HepG2 (cell line): ENCODE data around the gene CHID1. TPM values are rescaled to one million over a fixed set of nuclear protein-coding genes. Genes with fewer than 3 reads are reported as not detected.

Experiments
- FOXA1 ChIP-seq, 2 experiments: fragments of 450-650 bp in 1 of 2; sonication (generic) in 1 of 2; formaldehyde crosslinking in 1 of 2; IDR thresholded peaks; 2 replicates each; pipeline versions ENCODE4 v1.4.0 to v1.6.1; 2016 to 2020; ENCODE audit warnings: missing genetic modification reagents in 1 of 2
- KDM1A ChIP-seq: IDR thresholded peaks from 2 replicates; pipeline ENCODE4 v1.6.1; 2016; ENCODE audit warnings: missing compliant biosample characterization
- MEF2D ChIP-seq: sonication (generic); formaldehyde crosslinking; IDR thresholded peaks from 2 replicates; pipeline ENCODE4 v1.5.1; 2020; ENCODE audit warnings: mild to moderate bottlenecking, missing genetic modification reagents
- NR2F6 ChIP-seq, 2 experiments: IDR thresholded peaks; 2 replicates each; pipeline ENCODE4 v1.6.1; 2016; ENCODE audit warnings: antibody characterized with exemption in 1 of 2, mild to moderate bottlenecking in 1 of 2
- PRMT3 ChIP-seq: sonication (generic); formaldehyde crosslinking; IDR thresholded peaks from 2 replicates; pipeline ENCODE4 v1.8.1; 2022; ENCODE audit warnings: low read depth, mild to moderate bottlenecking, moderate library complexity, missing genetic modification reagents, borderline replicate concordance
- RXRB ChIP-seq: IDR thresholded peaks from 2 replicates; pipeline ENCODE4 v1.6.1; 2016; ENCODE audit warnings: borderline replicate concordance, missing genetic modification reagents, missing compliant biosample characterization
- SP4 ChIP-seq: sonication (generic); formaldehyde crosslinking; IDR thresholded peaks from 2 replicates; pipeline ENCODE4 v1.8.1; 2023; ENCODE audit warnings: mild to moderate bottlenecking, missing genetic modification reagents
- TBP ChIP-seq: sonication (generic); formaldehyde crosslinking; IDR thresholded peaks from 2 replicates; pipeline ENCODE4 v1.5.0; 2020; ENCODE audit warnings: missing genetic modification reagents
- YEATS2 ChIP-seq: sonication (generic); formaldehyde crosslinking; IDR thresholded peaks from 2 replicates; pipeline ENCODE4 v1.4.0; 2020; ENCODE audit warnings: missing genetic modification reagents, borderline replicate concordance
- ZNF101 ChIP-seq: sonication (generic); formaldehyde crosslinking; IDR thresholded peaks from 2 replicates; pipeline ENCODE4 v1.4.0; 2020; ENCODE audit warnings: mild to moderate bottlenecking, low read depth, missing genetic modification reagents, borderline replicate concordance
- ZNF367 ChIP-seq: sonication (generic); formaldehyde crosslinking; IDR thresholded peaks from 2 replicates; pipeline ENCODE4 v1.4.0; 2020; ENCODE audit warnings: missing genetic modification reagents, borderline replicate concordance
- ZNF446 ChIP-seq: sonication (generic); formaldehyde crosslinking; IDR thresholded peaks from 2 replicates; pipeline ENCODE4 v1.5.0; 2020; ENCODE audit warnings: mild to moderate bottlenecking, missing genetic modification reagents
- ZNF747 ChIP-seq: sonication (generic); formaldehyde crosslinking; IDR thresholded peaks from 2 replicates; pipeline ENCODE4 v1.8.1; 2023; ENCODE audit warnings: missing genetic modification reagents, mild to moderate bottlenecking, borderline replicate concordance
- polyA plus RNA-seq, 8 experiments: library from polyadenylated mRNA; depleted of rRNA in 3 of 8; stranded (reverse) in 7 of 8; unstranded in 1 of 8; fragments of >200 nt; fragmentation: Illumina TruSeq in 4 of 8; extraction: Trizol in 4 of 8; gene quantifications; 2 replicates each; pipeline versions ENCODE4 v1.2.1 to v1.2.3, GENCODE V29; 2011 to 2016; ENCODE audit warnings: low read depth in 4 of 8, missing spikeins in 1 of 8, mixed read lengths in 1 of 8; ENCODE audit not compliant: insufficient read depth in 1 of 8
- total RNA-seq, 5 experiments: library from RNA; depleted of rRNA; stranded (reverse); fragments of >200 nt; fragmentation: Illumina TruSeq; extraction: Trizol; gene quantifications; 2 replicates each; pipeline ENCODE4 v1.2.3, GENCODE V29; 2016; ENCODE audit warnings: low read depth in 1 of 5
- TF ChIP-seq, protein P1 (sequence below): sonication (generic); formaldehyde crosslinking; IDR thresholded peaks from 2 replicates; pipeline ENCODE4 v1.8.1; 2022; ENCODE audit warnings: low read depth, mild to moderate bottlenecking, missing genetic modification reagents
- TF ChIP-seq, protein P2 (sequence below): sonication (generic); formaldehyde crosslinking; IDR thresholded peaks from 2 replicates; pipeline ENCODE4 v1.4.0; 2020; ENCODE audit warnings: mild to moderate bottlenecking, missing genetic modification reagents
- TF ChIP-seq, protein P3 (sequence below): sonication (generic); formaldehyde crosslinking; IDR thresholded peaks from 2 replicates; pipeline ENCODE4 v1.4.0; 2020; ENCODE audit warnings: missing genetic modification reagents
- TF ChIP-seq, protein P4 (sequence below): sonication (generic); IDR thresholded peaks from 2 replicates; pipeline ENCODE4 v1.6.1; 2016; ENCODE audit warnings: low read depth, borderline replicate concordance
- TF ChIP-seq, protein P5 (sequence below): sonication (generic); formaldehyde crosslinking; IDR thresholded peaks from 2 replicates; pipeline ENCODE4 v1.5.0; 2020; ENCODE audit warnings: missing genetic modification reagents
- TF ChIP-seq, protein P6 (sequence below): sonication (generic); formaldehyde crosslinking; conservative IDR thresholded peaks from 2 replicates; pipeline ENCODE4 v1.4.0; 2020; ENCODE audit warnings: missing genetic modification reagents

Gene CHID1
- total and polyA plus RNA-seq, 2 of the 13 experiments (the other 11 are each of a cell fraction or from before 2014, with no cell fraction given), result 65.1 to 93.6 TPM

DNA sequence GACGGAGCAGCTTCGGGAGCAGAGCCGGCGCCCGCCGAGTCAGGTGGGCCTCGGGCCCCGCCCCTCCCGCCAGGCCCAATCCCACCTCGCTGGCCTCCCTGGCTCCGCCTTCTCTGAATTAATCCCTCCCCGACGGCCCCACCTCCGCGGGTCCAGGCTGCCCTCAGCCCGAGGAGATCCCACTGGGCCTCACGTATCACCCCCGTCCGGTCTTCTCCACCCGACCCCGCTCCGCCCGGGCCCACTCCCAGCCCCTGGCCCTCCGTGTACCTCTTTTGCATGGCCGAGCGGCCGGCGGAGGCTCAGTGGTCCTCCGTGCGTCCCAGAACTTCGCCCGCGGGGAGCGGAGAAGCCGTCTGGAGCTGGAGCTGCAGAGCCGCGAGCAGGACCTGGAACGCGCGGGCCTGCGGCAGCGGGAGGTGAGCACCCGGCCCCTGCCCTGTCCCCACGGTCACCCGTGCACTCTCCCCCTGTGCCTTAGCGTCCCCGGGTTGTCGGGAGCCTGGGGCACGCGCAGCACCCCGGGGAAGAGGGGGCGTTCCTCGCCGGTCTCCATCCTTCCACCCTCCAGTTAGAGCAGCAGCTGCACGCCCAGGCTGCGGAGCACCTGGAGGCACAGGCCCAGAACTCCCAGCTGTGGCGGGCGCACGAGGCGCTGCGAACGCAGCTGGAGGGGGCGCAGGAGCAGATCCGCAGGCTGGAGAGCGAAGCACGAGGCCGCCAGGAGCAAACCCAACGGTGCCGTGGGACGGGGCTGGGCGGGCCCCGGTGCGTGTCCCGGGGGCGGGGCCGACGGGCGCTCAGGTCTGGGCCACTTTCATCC is 80.1 kb downstream of the CHID1 start (continued):
- no peak for TF ChIP-seq FOXA1 (IDR thresholded peaks at IDR 0.05)
- TF ChIP-seq FOXA1 (CRISPR knock-in tag; IDR thresholded peaks at IDR 0.05), result 0 out of 2 replicates have a peak, but pooled peaks have one; percentile 2
- no peak for TF ChIP-seq YEATS2
- no peak for TF ChIP-seq NR2F6 (IDR thresholded peaks at IDR 0.05)
- TF ChIP-seq NR2F6 (CRISPR knock-in tag; IDR thresholded peaks at IDR 0.05), result no peak
- peak; percentile 58; the same call in 1 of the 2 replicates for TF ChIP-seq ZNF747 (CRISPR knock-in tag)
- TF ChIP-seq ZNF446, result no peak
- no peak for TF ChIP-seq PRMT3 (CRISPR knock-in tag)
- TF ChIP-seq RXRB, result peak; percentile 22; the same call in 1 of the 2 replicates
- TF ChIP-seq KDM1A, result no peak
- 0 out of 2 replicates have a peak, but pooled peaks have one; percentile 28 for TF ChIP-seq MEF2D (CRISPR knock-in tag)
- TF ChIP-seq, protein P1, sequence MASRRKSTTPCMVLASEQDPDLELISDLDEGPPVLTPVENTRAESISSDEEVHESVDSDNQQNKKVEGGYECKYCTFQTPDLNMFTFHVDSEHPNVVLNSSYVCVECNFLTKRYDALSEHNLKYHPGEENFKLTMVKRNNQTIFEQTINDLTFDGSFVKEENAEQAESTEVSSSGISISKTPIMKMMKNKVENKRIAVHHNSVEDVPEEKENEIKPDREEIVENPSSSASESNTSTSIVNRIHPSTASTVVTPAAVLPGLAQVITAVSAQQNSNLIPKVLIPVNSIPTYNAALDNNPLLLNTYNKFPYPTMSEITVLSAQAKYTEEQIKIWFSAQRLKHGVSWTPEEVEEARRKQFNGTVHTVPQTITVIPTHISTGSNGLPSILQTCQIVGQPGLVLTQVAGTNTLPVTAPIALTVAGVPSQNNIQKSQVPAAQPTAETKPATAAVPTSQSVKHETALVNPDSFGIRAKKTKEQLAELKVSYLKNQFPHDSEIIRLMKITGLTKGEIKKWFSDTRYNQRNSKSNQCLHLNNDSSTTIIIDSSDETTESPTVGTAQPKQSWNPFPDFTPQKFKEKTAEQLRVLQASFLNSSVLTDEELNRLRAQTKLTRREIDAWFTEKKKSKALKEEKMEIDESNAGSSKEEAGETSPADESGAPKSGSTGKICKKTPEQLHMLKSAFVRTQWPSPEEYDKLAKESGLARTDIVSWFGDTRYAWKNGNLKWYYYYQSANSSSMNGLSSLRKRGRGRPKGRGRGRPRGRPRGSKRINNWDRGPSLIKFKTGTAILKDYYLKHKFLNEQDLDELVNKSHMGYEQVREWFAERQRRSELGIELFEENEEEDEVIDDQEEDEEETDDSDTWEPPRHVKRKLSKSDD, result no peak
- TF ChIP-seq, protein P2, sequence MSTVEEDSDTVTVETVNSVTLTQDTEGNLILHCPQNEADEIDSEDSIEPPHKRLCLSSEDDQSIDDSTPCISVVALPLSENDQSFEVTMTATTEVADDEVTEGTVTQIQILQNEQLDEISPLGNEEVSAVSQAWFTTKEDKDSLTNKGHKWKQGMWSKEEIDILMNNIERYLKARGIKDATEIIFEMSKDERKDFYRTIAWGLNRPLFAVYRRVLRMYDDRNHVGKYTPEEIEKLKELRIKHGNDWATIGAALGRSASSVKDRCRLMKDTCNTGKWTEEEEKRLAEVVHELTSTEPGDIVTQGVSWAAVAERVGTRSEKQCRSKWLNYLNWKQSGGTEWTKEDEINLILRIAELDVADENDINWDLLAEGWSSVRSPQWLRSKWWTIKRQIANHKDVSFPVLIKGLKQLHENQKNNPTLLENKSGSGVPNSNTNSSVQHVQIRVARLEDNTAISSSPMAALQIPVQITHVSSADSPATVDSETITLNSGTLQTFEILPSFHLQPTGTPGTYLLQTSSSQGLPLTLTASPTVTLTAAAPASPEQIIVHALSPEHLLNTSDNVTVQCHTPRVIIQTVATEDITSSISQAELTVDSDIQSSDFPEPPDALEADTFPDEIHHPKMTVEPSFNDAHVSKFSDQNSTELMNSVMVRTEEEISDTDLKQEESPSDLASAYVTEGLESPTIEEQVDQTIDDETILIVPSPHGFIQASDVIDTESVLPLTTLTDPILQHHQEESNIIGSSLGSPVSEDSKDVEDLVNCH, result no peak
- TF ChIP-seq TBP (CRISPR knock-in tag), result no peak
- TF ChIP-seq SP4 (CRISPR knock-in tag), result peak; percentile 56; the same call in 1 of the 2 replicates
- TF ChIP-seq ZNF101 (CRISPR knock-in tag), result no peak
- no peak for TF ChIP-seq ZNF367 (CRISPR knock-in tag)
- TF ChIP-seq, protein P3, sequence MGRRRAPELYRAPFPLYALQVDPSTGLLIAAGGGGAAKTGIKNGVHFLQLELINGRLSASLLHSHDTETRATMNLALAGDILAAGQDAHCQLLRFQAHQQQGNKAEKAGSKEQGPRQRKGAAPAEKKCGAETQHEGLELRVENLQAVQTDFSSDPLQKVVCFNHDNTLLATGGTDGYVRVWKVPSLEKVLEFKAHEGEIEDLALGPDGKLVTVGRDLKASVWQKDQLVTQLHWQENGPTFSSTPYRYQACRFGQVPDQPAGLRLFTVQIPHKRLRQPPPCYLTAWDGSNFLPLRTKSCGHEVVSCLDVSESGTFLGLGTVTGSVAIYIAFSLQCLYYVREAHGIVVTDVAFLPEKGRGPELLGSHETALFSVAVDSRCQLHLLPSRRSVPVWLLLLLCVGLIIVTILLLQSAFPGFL (CRISPR knock-in tag), result no peak
- TF ChIP-seq, protein P4, sequence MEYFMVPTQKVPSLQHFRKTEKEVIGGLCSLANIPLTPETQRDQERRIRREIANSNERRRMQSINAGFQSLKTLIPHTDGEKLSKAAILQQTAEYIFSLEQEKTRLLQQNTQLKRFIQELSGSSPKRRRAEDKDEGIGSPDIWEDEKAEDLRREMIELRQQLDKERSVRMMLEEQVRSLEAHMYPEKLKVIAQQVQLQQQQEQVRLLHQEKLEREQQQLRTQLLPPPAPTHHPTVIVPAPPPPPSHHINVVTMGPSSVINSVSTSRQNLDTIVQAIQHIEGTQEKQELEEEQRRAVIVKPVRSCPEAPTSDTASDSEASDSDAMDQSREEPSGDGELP, result peak; percentile 56; the same call in 1 of the 2 replicates
- TF ChIP-seq, protein P5, sequence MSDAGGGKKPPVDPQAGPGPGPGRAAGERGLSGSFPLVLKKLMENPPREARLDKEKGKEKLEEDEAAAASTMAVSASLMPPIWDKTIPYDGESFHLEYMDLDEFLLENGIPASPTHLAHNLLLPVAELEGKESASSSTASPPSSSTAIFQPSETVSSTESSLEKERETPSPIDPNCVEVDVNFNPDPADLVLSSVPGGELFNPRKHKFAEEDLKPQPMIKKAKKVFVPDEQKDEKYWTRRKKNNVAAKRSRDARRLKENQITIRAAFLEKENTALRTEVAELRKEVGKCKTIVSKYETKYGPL, result no peak
- TF ChIP-seq, protein P6, sequence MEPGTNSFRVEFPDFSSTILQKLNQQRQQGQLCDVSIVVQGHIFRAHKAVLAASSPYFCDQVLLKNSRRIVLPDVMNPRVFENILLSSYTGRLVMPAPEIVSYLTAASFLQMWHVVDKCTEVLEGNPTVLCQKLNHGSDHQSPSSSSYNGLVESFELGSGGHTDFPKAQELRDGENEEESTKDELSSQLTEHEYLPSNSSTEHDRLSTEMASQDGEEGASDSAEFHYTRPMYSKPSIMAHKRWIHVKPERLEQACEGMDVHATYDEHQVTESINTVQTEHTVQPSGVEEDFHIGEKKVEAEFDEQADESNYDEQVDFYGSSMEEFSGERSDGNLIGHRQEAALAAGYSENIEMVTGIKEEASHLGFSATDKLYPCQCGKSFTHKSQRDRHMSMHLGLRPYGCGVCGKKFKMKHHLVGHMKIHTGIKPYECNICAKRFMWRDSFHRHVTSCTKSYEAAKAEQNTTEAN (CRISPR knock-in tag), result no peak
